Fibroblast of skin of left biceps (primary cell): ENCODE data around the gene F8.
"Not testable (repeated sequence)": the region's sequence is repeated elsewhere in the genome, so short reads cannot be mapped to it uniquely, and the experiment has no call there.

ENCODE experiments used
- DNase-seq, 2 experiments: peaks; one replicate each; pipeline ENCODE4 v3.0.0-alpha.2; 2013; ENCODE audit warnings: low read depth in 2 of 2

The F8 gene

GRCh38 chrX:154986826-154987575 lies 35.5 kb downstream of the F8 start:
- no peak for DNase-seq

GRCh38 chrX:154981116-154981411 lies 41.5 kb downstream of the F8 start:
- no peak for DNase-seq

- peak; percentile 10 to 21 for DNase-seq
Observed at GRCh38 chrX:154980330-154981115, 42.0 kb downstream of the F8 start.

- no peak for DNase-seq
Observed at GRCh38 chrX:154979629-154980028, 42.9 kb downstream of the F8 start.

- DNase-seq = no peak
Observed at GRCh38 chrX:154968353-154968752, 54.2 kb downstream of the F8 start.

GRCh38 chrX:154967603-154968002 lies 54.9 kb downstream of the F8 start:
- DNase-seq = no peak

GRCh38 chrX:154961947-154962346 lies 60.6 kb downstream of the F8 start:
- DNase-seq = no peak

- not testable (repeated sequence) for DNase-seq
Observed at GRCh38 chrX:154955799-154956198, 66.7 kb downstream of the F8 start.

- not testable (repeated sequence) for DNase-seq
Observed at GRCh38 chrX:154939265-154939664, 83.3 kb downstream of the F8 start.

- DNase-seq = not testable (repeated sequence)
Observed at GRCh38 chrX:154924771-154925170, 97.8 kb downstream of the F8 start.

- DNase-seq = peak; percentile 80
Observed at GRCh38 chrX:154918060-154918483, 104.5 kb downstream of the F8 start.

GRCh38 chrX:154914052-154914451 lies 108.5 kb downstream of the F8 start:
- DNase-seq = no peak

- not testable (repeated sequence) for DNase-seq
Observed at GRCh38 chrX:154910528-154910927, 112.0 kb downstream of the F8 start.

GRCh38 chrX:154910048-154910447 lies 112.5 kb downstream of the F8 start:
- not testable (repeated sequence) for DNase-seq

- DNase-seq = no peak
Observed at GRCh38 chrX:154908821-154909220, 113.7 kb downstream of the F8 start.

- no peak for DNase-seq
Observed at GRCh38 chrX:154902408-154902807, 120.1 kb downstream of the F8 start.

- DNase-seq = no peak
Observed at GRCh38 chrX:154900323-154900722, 122.2 kb downstream of the F8 start.

- DNase-seq = no peak
Observed at GRCh38 chrX:154892296-154892695, 130.2 kb downstream of the F8 start.

- DNase-seq = no peak
Observed at GRCh38 chrX:154890990-154891639, 131.4 kb downstream of the F8 start.

GRCh38 chrX:154886789-154887221 lies 135.7 kb downstream of the F8 start:
- not testable (repeated sequence) for DNase-seq

- not testable (repeated sequence) for DNase-seq
Observed at GRCh38 chrX:154886069-154886788, 136.3 kb downstream of the F8 start, which contains the start of gene F8A1. F8A1 (plus strand) TSS chrX:154886355; CDS start chrX:154886375, 20 bp downstream.

- not testable (repeated sequence) for DNase-seq
Observed at GRCh38 chrX:154885549-154885948, 137.0 kb downstream of the F8 start.
